Stimulated activated CD4-positive, alpha-beta T cell treated with anti-CD3 and anti-CD28 coated beads, Interleukin-1b, Interleukin-23, amount 100 ng/mL, for 24 hours (primary cell): ENCODE results near the gene FKBP1C.
"Not testable (repeated sequence)": the region's sequence is repeated elsewhere in the genome, so short reads cannot be mapped to it uniquely, and the experiment has no call there.

Experiments
- DNase-seq, 4 experiments: peaks; one replicate each; pipeline ENCODE4 v3.0.0-alpha.2; 2020; ENCODE audit warnings: low read depth in 4 of 4, low spot score in 1 of 4

FKBP1C gene

DNA sequence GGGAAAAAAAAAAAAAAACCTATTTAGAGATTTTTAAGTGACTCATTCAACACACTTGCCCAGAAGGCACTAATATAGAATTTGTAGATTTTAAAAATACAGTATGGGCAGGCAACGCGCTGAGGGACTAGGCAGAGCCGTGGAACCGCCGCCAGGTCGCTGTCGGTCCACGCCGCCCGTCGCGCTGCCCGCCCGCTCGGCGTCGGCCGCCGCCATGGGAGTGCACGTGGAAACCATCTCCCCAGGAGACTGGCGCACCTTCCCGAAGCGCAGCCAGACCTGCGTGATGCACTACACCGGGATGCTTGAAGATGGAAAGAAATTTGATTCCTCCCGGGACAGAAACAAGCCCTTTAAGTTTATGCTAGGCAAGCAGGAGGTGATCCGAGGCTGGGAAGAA lies at the start of gene FKBP1C:
TSS of gene FKBP1C (plus strand) at position 127 of the 400 bp plus-strand sequence.
- DNase-seq, result not testable (repeated sequence)

- not testable (repeated sequence) for DNase-seq
Observed at GRCh38 chr6:63164047-63164803, 47.0 kb upstream of the FKBP1C start.

GRCh38 chr6:63174173-63174572 lies 37.1 kb upstream of the FKBP1C start:
- no peak for DNase-seq

- DNase-seq, result no peak
Observed at GRCh38 chr6:63176181-63176580, 35.1 kb upstream of the FKBP1C start.

GRCh38 chr6:63180367-63180766 lies 30.9 kb upstream of the FKBP1C start:
- no peak for DNase-seq

GRCh38 chr6:63186970-63187369 lies 24.3 kb upstream of the FKBP1C start:
- DNase-seq, result no peak

DNA sequence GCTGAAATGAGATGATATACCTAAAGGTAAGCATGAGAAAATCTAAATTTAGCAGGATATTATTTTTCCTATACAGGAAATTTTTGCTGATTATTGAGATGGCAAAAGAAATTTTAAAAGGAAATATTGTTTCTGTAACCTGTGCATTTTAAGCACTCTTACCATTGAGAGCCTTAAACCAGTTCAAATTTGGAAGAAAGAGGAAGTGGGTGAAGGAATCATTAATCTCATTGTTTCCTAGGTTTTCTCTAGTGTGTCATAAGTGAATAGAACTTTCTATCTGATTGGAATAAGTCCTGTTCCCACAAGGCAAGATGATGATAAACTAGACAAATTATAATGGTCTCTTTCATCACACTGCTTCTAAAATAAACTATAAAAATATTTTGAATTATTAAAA lies 22.4 kb upstream of the FKBP1C start:
- no peak for DNase-seq

DNA sequence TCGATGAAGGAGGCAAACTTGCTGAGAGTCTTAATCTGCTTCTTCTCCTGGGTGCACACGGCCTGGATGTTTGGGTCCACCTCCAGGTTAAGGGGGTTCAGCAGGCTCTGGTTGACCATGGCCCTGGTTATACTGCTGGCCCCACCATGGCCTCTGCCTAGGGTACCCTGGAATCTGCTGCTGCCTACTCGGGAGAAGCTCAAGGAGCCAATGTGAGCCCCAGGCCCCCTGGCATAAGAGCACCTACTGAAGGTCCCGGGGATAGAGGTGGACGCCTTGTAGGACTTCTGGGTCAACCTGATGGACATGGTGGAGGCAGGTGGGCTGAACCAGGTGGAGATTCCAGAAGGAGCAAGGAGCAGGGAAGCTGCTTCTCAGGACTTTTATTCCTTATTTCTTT lies 17.9 kb upstream of the FKBP1C start:
- DNase-seq, result no peak

DNA sequence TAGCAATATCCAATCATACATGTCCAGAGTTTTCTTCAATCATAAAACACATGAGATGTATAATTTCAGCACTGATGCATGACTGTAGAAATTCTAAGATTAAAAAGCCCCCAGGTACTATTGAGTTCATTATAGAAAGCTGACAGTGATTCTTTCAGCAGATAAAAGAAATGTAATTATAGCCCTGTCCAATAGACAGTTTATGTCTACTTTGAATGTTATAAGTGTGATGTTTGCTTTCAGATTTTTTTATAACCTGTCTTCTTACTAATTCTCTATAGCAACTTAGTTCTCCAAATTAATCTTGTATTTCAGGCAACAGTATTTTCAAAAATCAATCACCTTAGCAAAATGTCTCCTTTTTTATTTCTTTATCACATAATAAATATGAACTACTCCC lies 13.5 kb upstream of the FKBP1C start:
- DNase-seq, result no peak

DNA sequence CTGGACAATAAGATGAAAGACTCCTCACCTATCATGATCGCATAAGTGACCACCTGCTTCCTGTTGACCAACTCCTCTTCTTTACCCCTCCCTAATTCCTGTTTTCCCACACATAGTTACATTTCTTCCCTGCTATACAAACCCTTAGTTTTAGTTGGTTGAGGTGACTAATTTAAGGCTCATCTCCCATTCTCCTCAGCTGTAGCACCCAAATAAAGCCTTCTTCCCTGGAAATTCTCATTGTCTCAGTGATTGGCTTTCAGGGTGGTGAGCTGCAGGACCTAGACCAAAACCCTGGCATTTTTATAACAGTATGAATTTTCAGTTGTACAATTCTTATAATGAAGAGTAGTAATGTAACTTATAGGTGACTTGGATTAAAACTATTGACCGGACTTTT lies 2.1 kb downstream of the FKBP1C start:
- DNase-seq, result no peak

DNA sequence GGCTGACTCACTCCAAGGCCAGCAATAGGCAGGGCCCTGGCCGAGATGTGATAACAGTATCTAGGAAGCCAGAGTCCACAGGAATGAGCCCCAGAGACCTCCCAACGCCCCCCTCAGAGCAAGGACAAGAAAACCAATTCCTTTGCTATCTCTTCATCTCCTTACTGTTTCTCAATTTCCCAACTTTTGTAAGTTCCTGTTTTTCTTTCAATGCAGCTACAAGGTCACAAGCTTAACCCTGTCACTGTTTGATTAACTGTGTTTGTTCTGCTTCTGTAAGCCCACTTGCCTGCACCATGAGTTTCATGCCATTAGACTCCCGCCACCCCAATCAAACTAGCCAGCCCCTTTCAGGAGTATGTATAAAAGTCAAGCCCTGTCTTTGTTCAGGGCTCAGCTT lies 3.5 kb downstream of the FKBP1C start:
- no peak for DNase-seq

DNA sequence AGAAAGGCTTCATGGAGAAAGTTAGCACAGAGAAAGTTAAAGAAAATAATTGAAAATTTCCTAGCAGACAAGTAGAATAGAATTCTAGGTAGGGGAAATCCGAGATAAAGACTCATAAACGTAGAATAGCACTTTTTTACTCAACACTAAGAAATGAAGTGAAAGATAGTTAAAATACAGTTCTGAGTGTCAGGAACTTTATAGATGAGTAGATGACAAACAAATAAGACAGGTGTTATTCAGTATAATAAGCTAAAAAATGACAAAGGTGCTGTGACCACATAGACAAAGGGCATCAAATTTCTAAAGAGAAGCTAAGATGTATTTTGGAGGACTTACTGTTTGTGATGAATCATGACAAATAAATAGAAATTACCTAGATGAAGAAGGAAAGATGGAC lies 12.9 kb downstream of the FKBP1C start:
- no peak for DNase-seq

GRCh38 chr6:63225987-63226386 lies 14.7 kb downstream of the FKBP1C start:
- DNase-seq, result not testable (repeated sequence)

GRCh38 chr6:63227928-63228894 lies 16.9 kb downstream of the FKBP1C start:
- DNase-seq, result not testable (repeated sequence)

- DNase-seq, result not testable (repeated sequence)
Observed at GRCh38 chr6:63230027-63230426, 18.8 kb downstream of the FKBP1C start.

DNA sequence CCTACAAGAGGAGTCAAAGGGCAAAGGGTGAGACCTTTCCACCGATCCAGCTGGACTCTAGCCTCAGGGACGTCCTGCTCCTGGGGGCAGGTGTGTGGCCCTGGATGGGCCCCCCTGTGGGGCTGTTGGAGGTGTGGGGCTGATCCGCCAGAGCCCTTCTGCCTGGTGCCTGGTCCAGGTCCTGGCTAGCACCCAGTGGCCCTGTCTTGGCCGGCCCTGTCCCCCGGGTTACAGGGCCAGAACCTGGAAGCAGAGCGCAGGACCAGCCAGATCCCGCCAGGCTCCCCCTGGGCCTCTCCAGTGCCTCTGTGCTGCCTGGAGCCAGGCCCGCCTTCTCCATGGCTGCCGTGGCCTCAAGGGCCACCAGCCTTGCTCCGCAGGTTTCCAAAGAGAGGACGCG lies 19.2 kb downstream of the FKBP1C start:
- not testable (repeated sequence) for DNase-seq

GRCh38 chr6:63236398-63236817 lies 25.1 kb downstream of the FKBP1C start:
- DNase-seq, result no peak

GRCh38 chr6:63245420-63245819 lies 34.2 kb downstream of the FKBP1C start:
- DNase-seq, result no peak

- no peak for DNase-seq
Observed at GRCh38 chr6:63245909-63246308, 34.6 kb downstream of the FKBP1C start.

- no peak for DNase-seq
Observed at GRCh38 chr6:63246581-63246980, 35.3 kb downstream of the FKBP1C start.

DNA sequence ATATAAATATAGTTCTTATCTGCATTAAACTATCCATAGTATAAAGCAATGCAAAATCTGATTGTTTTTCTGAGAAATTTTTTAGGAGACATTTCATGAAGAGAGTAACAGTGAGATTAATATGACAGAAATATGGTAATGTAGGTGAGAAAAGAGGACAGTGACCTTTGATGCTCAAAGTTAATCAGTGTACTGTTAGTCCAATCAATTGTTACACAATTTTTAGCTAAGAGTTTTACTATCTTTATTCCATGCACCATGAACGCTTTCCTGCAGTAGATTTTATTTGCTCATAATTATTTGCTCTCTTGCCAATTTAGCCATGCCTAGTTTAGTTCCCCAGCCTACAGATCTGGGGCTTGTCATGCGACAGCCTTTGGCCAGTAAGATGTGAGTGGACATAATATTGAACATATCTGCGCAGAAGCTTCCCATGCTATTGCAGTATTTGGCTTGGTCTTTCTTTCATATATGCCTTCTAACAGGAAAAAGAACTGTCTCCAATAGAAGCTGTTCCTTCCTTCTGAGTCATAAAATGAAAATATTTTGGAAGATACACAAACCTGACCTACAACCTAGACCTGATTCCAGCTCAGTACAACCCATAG lies 38.7 kb downstream of the FKBP1C start:
- DNase-seq, result no peak

- no peak for DNase-seq
Observed at GRCh38 chr6:63259153-63259552, 47.9 kb downstream of the FKBP1C start.
